Fibroblast of lung (primary cell): ENCODE measurements around the gene IFIT5.

Source experiments
- EZH2 ChIP-seq: IDR thresholded peaks from 2 replicates; pipeline ENCODE4 v1.5.1; 2012; ENCODE audit warnings: low read length, control low read depth, mild to moderate bottlenecking; ENCODE audit errors: missing control alignments
- TF ChIP-seq, protein P1 (sequence below), 2 donors: IDR thresholded peaks in 1 of 2; conservative IDR thresholded peaks in 1 of 2; 1 replicate in 1 of 2; 2 replicates in 1 of 2; pipeline ENCODE4 v1.5.1; 2011 to 2012; ENCODE audit warnings: low read length in 2 of 2, control low read depth in 1 of 2, inconsistent platforms in 1 of 2, low read depth in 1 of 2, mild to moderate bottlenecking in 1 of 2

DNA sequence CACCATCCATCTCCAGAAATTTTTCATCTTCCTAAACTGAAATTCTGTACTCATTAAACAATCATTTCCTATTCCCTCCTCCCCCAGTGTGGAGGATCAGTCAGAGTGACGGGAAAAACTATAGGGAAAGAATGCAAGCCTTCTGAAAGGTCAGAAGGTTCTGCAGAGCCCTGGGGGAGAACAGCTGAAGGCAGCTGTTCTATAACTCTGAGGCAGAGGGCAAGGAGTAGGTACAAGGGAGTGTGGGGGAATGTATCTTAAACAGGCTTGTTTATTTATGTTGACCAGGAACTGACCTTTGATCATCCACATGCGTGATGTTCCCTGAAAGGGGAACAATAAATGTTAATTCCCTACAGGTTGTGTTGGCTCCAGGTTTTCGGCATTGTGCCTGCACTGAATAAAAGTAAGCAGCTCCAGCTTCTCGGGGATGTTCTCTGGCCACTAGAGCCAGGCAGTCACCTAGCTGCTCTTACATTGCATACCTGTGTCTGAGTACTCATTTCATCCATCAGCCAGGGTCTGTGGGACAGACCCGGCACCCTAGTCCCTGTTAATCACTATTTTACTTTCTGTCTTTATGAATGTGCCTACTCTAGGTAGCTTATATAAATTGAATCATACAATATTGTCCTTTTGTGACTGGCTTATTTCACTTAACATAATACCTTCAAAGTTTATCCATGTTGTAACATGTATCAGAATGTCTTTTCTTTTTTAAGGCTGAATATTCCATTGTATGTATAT is 16.2 kb upstream of the IFIT5 start:
- TF ChIP-seq, protein P1, sequence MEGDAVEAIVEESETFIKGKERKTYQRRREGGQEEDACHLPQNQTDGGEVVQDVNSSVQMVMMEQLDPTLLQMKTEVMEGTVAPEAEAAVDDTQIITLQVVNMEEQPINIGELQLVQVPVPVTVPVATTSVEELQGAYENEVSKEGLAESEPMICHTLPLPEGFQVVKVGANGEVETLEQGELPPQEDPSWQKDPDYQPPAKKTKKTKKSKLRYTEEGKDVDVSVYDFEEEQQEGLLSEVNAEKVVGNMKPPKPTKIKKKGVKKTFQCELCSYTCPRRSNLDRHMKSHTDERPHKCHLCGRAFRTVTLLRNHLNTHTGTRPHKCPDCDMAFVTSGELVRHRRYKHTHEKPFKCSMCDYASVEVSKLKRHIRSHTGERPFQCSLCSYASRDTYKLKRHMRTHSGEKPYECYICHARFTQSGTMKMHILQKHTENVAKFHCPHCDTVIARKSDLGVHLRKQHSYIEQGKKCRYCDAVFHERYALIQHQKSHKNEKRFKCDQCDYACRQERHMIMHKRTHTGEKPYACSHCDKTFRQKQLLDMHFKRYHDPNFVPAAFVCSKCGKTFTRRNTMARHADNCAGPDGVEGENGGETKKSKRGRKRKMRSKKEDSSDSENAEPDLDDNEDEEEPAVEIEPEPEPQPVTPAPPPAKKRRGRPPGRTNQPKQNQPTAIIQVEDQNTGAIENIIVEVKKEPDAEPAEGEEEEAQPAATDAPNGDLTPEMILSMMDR (conservative IDR thresholded peaks at IDR 0.05 in 1 of 2, IDR thresholded peaks at IDR 0.05 in 1 of 2; ENCODE audit: low read depth in 1 of 2, low read length in 2 of 2), result no peak
- TF ChIP-seq EZH2, result no peak
